Measurements from ENCODE around the gene NKTR.

The NKTR gene

DNA sequence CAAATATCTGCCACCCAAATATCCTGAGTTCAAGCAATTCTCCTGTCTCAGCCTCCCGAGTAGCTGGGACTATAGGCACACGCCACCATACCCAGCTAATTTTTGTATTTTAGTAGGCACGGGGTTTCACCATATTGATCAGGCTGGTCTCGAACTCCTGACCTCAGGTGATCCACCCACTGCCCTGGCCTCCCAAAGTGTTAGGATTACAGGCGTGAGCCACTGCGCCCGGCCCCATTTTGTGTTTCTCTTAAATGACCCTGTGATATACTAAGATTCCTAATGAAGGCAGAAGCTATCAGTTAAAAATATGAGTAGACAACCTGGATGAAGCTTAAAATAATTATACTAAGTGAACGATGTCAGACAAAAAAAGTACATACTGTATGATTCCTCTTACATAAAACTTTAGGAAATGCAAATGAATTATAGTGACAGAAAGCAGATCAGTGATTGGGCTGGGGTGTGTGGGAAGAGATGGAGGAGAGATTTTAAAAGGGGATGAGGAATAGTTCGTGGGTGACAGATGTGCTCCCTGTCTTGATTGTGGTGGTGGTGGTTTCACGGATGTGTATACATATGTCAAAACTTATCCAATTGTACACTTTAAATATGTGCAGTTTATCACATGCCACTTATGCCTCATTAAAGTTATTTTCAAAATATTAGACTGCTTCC lies 81.0 kb downstream of the NKTR start:
- DNase-seq (ENCODE audit: low read depth), result no peak

- DNase-seq (ENCODE audit: low read depth), result no peak
Measured at GRCh38 chr3:42682301-42683070, 82.0 kb downstream of the NKTR start.

GRCh38 chr3:42683875-42684598 lies 83.6 kb downstream of the NKTR start:
- peak; percentile 86 for DNase-seq (ENCODE audit: low read depth)

DNA sequence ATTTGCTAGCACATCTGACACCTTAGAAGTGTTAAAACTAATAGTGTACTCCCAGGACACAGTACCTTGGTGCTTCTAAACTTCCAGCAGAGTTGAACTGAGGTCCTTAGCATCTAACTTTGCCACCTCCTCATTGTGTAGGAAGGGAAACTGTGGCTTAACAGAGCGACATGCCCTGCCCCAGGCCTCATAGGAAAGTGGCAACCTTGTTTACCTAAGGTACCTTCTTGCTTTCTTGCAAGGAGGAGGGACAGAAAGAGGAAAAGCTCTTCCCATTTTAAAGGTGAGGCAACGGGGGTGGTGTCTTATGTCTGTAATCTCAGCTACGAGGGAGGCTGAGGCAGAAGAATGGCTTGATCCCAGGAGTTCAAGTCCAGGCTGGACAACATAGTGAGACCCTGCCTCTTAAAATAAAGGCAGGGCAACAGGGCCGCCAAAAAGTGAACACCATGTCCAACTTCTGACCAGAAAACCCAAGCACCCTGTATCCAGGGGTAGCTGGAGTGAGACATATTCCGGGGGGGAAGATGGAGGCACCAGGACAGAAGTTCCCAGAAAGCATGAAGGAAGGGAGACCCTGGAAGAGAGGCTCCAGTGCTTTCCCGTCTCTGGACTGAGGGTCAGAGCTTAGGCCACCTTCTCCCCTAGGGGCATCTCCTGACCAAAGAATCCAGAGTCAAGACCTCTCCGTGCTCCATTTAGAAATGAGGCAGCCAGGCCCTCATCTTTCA lies 84.3 kb downstream of the NKTR start:
- DNase-seq (ENCODE audit: low read depth), result no peak

DNA sequence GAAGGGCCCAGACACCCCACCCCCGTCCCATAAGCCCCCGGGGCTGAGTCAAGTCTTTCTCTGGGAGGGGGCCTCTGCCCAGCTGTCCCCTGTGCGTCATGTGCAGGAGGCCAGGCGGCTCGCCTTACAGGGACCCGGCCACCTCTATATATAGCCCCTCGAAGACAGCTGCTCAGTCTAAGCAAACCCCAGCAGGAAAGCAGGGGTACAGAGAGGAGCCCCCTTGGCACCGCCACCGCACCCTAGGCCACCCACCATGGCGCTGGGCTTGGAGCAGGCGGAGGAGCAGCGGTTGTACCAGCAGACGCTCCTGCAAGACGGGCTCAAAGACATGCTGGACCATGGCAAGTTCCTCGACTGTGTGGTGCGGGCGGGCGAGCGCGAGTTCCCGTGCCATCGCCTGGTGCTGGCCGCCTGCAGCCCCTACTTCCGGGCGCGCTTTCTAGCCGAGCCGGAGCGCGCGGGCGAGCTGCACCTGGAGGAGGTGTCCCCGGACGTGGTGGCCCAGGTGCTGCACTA lies 84.9 kb downstream of the NKTR start, which contains the start of gene KLHL40:
Gene KLHL40 (plus strand): TSS at position 175 of the 519 bp plus-strand sequence. CDS start 82 bp downstream, at position 257.
- DNase-seq (ENCODE audit: low read depth), result no peak

- no peak for DNase-seq (ENCODE audit: low read depth)
Measured at GRCh38 chr3:42685891-42686820, 85.7 kb downstream of the NKTR start.

DNA sequence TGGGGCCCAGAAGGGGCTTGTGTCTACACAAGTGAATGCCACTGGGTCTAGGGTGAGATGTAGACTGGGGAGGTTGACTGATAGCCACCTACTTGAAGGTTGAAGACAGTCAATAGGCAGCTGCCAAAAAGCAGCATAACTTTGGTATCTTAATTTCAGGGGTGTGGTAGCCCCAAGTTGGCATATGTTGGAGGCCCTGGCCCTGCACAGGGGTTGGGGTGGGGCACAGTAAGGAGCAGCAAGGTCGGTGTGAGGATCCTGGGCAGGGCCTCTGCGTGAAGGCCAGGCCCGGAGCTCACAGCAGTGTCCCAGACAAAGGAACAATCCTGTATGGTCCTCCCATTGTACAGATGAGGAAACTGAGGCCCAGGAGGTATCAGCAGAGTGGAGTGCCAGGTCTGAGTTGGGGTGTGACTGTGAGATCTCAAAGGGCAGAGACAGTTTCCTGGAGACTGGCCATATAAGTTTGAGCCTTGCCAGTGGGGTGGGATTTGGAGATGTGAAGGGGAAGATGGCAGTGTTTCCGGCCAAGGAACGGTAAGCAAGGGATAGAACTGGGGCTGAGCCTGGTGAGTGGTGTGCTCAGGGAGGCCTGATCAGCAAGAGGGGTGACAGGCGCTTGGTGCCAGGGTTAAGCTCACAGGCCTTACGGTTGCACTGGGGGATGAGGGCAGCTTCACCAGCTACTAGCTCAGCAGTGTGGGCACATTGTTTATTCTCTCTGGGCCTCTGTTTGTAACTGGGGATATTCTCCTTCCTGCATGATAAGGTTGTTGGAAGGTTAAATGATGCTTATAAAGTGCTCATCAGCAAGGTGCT lies 86.6 kb downstream of the NKTR start:
- no peak for DNase-seq (ENCODE audit: low read depth)

DNA sequence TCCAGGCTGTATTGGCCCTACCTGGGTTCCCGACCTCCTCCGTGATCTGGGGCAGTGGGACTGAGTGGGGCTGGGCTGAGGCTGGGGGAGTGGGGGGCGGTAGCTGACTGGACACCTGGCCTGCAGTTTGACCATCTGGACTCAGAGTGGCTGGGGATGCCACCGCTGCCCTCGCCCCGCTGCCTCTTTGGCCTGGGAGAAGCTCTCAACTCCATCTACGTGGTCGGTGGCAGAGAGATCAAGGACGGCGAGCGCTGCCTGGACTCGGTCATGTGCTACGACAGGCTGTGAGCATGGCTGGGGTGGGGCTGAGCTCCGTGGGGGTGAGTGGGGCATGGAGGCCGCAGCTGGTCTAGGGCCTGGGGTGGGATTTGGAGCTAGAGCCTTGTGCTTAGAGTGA lies 87.5 kb downstream of the NKTR start:
- DNase-seq (ENCODE audit: low read depth), result no peak

DNA sequence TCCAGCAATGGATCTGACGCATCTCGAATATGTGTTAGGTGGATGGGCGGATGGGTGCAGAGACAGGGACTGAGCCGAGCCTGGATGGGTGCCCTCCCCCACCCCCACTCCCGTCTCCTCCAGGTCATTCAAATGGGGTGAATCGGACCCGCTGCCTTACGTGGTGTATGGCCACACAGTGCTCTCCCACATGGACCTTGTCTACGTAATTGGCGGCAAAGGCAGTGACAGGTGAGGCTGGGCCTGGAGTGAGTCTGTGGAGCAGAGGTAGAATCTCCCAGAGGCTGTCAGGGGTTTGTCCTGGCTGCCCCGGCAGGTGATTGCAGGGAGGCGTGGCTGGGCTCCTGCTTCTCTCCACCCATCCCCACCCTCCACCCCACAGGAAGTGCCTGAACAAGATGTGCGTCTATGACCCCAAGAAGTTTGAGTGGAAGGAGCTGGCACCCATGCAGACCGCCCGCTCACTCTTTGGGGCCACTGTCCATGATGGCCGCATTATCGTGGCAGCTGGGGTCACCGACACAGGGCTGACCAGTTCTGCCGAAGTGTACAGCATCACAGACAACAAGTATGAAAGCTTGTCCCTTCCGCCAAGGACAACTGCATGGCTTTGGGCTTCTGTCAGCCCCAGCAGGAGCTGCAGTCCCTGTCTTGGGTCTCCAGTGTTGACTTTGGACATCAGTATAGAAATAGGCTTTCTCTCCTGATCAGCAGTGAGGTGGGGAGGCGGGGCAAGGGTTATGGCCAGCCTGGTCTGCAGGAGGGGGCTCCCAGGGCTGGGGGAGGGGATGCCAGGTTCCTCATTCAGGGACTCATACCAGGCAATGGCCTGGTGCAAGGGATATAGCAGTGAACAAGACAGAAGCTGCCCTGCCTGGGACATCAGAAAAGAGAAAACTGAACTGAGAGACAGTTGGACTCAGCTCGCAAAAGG lies 88.3 kb downstream of the NKTR start:
- DNase-seq (ENCODE audit: low read depth), result no peak

GRCh38 chr3:42689421-42690014 lies 89.0 kb downstream of the NKTR start:
- DNase-seq (ENCODE audit: low read depth), result no peak

GRCh38 chr3:42690191-42690590 lies 89.7 kb downstream of the NKTR start:
- no peak for DNase-seq (ENCODE audit: low read depth)

DNA sequence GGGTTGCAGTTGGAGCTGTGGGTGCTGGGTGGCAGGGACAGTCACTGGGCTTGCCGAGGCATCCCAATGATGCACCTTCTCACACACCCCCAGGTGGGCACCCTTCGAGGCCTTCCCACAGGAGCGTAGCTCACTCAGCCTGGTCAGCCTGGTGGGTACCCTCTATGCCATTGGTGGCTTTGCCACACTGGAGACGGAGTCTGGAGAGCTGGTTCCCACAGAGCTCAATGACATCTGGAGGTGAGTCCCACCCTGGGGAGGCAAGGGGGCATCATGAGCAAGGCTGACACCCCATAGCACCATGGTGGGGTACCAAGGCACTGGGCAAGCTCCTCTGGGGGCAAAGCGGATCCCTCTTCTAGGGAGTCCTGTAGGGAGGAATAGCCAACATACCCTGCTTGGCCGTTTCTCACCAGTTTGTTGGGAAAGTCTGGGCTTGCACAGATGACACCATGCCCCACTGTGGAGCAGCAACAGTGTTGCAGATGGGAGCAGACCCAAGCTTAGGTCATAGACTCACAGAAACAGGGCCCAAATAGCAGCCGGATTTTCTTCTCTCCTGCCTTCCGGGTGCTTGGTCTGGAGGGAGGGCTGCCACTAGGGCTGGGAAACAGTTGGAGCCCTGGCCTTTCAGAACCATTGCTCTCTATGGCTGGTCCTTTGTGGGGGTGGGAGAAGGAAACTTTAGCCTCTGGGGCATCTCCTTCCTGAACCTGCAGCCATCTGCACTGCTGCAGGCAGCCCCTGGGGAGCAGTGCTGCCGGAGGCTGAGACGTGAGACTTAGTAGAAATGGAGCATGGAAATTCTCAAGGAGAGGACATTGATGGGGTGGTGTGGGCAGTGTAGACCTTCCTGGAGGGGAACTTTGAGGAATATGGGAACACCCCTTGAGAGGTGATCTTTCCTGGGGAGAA lies 90.5 kb downstream of the NKTR start:
- DNase-seq (ENCODE audit: low read depth), result no peak

DNA sequence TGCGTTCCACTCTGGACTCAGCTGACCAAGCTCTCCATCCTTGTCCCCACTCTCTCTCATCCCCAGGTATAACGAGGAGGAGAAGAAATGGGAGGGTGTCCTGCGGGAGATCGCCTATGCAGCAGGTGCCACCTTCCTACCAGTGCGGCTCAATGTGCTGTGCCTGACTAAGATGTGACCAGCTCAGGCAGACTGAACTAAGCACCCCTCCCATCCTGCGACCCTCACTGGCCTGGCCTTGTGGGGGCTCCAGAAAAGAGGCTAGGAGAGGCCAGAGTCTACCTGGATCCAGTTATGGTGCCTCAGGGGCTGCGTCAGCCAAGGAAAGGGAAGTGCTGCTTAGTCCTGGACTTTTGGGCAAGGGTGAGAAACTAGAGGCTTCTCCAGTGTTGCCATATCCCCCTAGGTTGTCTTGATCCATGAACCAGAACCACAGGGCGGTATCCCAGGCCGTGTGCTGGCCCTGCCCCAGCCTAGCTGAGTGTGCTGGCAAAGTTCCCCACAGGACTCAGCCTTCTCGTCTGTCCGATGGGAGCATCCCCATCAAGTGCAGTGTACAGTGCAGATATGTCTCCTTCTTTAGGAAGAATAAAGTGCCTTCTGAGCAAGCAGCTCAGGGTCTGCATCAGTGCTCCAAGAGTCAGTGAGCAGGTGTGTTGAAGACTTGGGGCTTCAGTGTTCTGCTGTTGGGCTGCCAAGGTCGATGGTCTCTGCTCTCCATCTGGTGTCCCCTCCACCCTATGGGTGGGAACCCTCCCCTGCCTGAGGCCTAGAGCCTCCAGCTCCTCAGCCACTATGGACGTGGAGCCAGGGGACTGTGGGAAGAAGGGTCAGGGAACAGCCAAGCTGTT lies 91.6 kb downstream of the NKTR start:
- no peak for DNase-seq (ENCODE audit: low read depth)

DNA sequence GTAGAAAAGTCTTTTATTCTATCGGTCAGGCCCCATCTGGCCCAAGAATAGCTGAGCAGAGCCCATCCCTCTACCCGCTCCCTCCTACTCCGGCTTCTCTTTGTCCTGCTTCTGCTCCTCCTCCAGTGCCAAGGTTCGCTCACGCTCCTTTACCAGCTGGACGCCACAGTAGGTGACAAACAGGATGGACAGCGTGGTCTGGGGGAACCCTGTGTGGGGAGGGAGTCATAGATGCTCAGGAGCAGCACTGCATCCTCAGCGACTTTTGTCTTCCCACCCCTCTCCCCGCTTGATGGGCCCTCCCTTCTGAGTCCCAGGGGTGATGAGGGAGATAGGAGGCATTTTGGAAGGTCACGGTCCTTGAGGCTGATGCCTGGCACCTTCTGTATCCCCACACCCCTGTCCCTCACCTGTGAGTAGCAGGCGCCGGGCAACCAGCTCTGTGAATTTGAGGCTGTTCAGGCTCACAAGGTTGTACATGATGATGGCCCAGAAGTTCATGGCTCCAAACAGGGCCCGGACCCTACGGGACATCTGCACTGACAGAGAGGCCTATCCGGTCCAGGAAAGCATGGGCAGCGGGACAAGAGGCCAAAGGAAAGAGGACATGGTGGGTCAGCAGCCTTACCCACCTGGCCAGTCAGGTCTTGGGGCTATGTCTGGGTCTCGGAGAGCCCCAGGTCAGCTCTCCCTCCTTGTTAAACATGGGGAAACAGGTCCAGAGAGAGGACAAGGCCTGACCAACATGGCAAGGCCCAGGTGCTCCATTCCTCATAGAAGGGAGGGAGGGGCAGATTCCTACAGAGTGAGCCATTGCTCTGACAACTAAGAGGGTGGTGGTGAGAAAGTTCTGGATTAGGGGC lies 92.4 kb downstream of the NKTR start:
- DNase-seq (ENCODE audit: low read depth), result no peak

DNA sequence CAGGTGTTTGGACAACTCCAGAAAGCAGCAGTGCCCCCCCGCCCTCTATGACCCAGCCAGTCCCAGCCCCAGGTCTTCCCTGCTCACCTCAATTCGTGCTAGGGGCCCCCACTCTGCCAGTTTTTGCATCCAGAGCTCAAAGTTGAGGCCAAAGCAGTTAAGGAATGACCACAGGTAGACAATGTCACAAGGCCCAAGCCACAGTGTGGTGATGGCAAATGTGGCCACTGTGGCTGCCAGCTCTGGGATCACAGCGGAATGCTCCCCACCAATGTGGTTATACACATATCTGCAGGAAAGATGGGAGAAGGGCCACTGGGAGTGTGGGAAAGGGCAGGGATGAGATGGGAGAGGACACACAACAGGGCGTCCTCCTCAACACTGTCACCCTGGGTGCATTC lies 93.0 kb downstream of the NKTR start:
- DNase-seq (ENCODE audit: low read depth), result no peak
